GM23248 (cell line): ENCODE measurements around the gene GAS7. TPM values are rescaled to one million over a fixed set of nuclear protein-coding genes. Genes with fewer than 3 reads are reported as not detected.

ENCODE experiments used
- DNase-seq: peaks from one replicate; pipeline ENCODE4 v3.0.0-alpha.2; 2015
- H2AFZ ChIP-seq: fragments of 200-600 bp; sonication (generic); 2 replicates; pipeline ENCODE4 v1.6.1; 2016; ENCODE audit warnings: antibody characterized with exemption
- H3F3A ChIP-seq: fragments of 200-600 bp; sonication (generic); 2 replicates; pipeline ENCODE4 v1.6.1; 2016; ENCODE audit warnings: mild to moderate bottlenecking, antibody characterized with exemption, mixed run types; ENCODE audit not compliant: insufficient read depth
- H3K27ac ChIP-seq: fragments of 200-600 bp; sonication (generic); 2 replicates; pipeline ENCODE4 v1.5.1; 2016; ENCODE audit warnings: mild to moderate bottlenecking
- H3K27me3 ChIP-seq: fragments of 200-600 bp; sonication (generic); replicated peaks from 2 replicates; pipeline ENCODE4 v1.6.1; 2016; ENCODE audit warnings: mild to moderate bottlenecking; ENCODE audit not compliant: insufficient read depth
- H3K36me3 ChIP-seq: fragments of 200-600 bp; sonication (generic); 2 replicates; pipeline ENCODE4 v1.6.1; 2016; ENCODE audit warnings: low read depth, mild to moderate bottlenecking
- H3K4me1 ChIP-seq: fragments of 200-600 bp; sonication (generic); 2 replicates; pipeline ENCODE4 v1.6.1; 2016; ENCODE audit warnings: mild to moderate bottlenecking; ENCODE audit not compliant: insufficient read depth
- H3K4me2 ChIP-seq: fragments of 200-600 bp; sonication (generic); one replicate; pipeline ENCODE4 v1.6.1; 2016; ENCODE audit warnings: mild to moderate bottlenecking; ENCODE audit not compliant: unreplicated experiment
- H3K4me3 ChIP-seq: fragments of 200-600 bp; sonication (generic); 2 replicates; pipeline ENCODE4 v1.5.1; 2016; ENCODE audit warnings: mild to moderate bottlenecking
- H3K79me2 ChIP-seq: fragments of 200-600 bp; sonication (generic); 2 replicates; pipeline ENCODE4 v1.6.1; 2016; ENCODE audit warnings: mild to moderate bottlenecking; ENCODE audit not compliant: insufficient read depth
- H3K9ac ChIP-seq: fragments of 200-600 bp; sonication (generic); 2 replicates; pipeline ENCODE4 v1.6.1; 2016; ENCODE audit warnings: mild to moderate bottlenecking
- H3K9me2 ChIP-seq: fragments of 200-600 bp; sonication (generic); 2 replicates; pipeline ENCODE4 v1.6.1; 2016; ENCODE audit warnings: mixed run types, mild to moderate bottlenecking, moderate library complexity; ENCODE audit not compliant: insufficient read depth
- H3K9me3 ChIP-seq: fragments of 200-600 bp; sonication (generic); one replicate; pipeline ENCODE4 v1.6.1; 2017; ENCODE audit warnings: low read depth
- H4K20me1 ChIP-seq: fragments of 200-600 bp; sonication (generic); 2 replicates; pipeline ENCODE4 v1.6.0; 2016; ENCODE audit not compliant: insufficient read depth
- EZH2 ChIP-seq: fragments of 200-600 bp; sonication (generic); IDR thresholded peaks from 2 replicates; pipeline ENCODE4 v1.6.1; 2018; ENCODE audit warnings: antibody characterized with exemption, mild to moderate bottlenecking; ENCODE audit not compliant: insufficient read depth, poor library complexity, severe bottlenecking
- EZH2phosphoT487 ChIP-seq: fragments of 200-600 bp; sonication (generic); IDR thresholded peaks from 2 replicates; pipeline ENCODE4 v1.6.1; 2018; ENCODE audit warnings: antibody characterized with exemption, moderate library complexity, mild to moderate bottlenecking, low read depth; ENCODE audit not compliant: insufficient read depth
- WGBS, 2 experiments: methylation state at CpG; one replicate each; pipeline ENCODE4 v1.1.6; 2015 to 2017; ENCODE audit warnings: low lambda C conversion rate in 2 of 2, low coverage in 1 of 2; ENCODE audit errors: missing lambda C conversion rate in 2 of 2; 5-methylcytosine and 5-hydroxymethylcytosine counted together
- in situ Hi-C: fragments of 300-500 bp; cut with MboI; formaldehyde crosslinking; loops from 2 replicates; pipeline ENCODE4 v1.15.0; 2020
- polyA plus RNA-seq: library from polyadenylated mRNA; unstranded; fragments of >200 nt; fragmentation: Nextera tagmentation; extraction: Ambion mirVana; gene quantifications from 2 replicates; pipeline ENCODE4 v1.2.1, GENCODE V29; 2016
- total RNA-seq: library from RNA; depleted of rRNA; stranded (reverse); fragments of >200 nt; shearing (Covaris generic); gene quantifications from 2 replicates; pipeline ENCODE4 v1.2.3, GENCODE V29; 2014

GAS7 gene
- total and polyA plus RNA-seq, 2 experiments from 2014 or later, result 6.7 to 13.4 TPM

DNA sequence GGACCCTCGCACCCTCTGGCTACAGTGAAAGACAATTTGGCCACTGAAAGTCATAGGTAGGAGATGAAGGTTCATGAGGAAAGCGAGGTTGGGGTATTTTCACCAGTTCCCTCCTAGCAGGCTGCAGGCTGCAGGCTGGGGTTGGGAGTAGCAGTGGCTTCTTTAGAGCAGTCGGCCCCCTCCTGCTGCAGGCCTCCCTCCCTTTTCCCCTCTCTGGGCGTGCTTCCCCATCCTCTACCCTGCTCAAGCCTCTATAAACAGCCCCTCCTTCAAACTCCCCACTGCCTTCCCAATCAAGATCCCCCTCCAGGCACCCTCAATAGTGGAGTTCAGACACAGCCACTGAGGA lies 41.8 kb downstream of the GAS7 start:
- H3K9me3 ChIP-seq, result no peaks in the 10 kb centered on the region
- peaks cover 23% of the 10 kb centered on the region for H3K4me1 ChIP-seq
- TF ChIP-seq EZH2phosphoT487 (no peak), EZH2 (no peak)
- H3K36me3 ChIP-seq, result no peaks in the 10 kb centered on the region
- peak overlapping the region; percentile 54 for H2AFZ ChIP-seq
- whole genome bisulfite sequencing, 2 experiments, result 76 to 78% methylated on average over 4 of the region's 4 CpGs
- no peaks in the 10 kb centered on the region for H3K27me3 ChIP-seq
- peaks cover 9% of the 10 kb centered on the region; the same call in 1 of the 2 replicates for H3F3A ChIP-seq
- H3K27ac ChIP-seq, result 0 out of 2 replicates have a peak overlapping the region, but pooled peaks have one; percentile 2
- H3K4me3 ChIP-seq, result no peak overlapping the region
- H3K9ac ChIP-seq, result 0 out of 2 replicates have a peak overlapping the region, but pooled peaks have one; percentile 3
- DNase-seq, result no peak
- no peaks in the 10 kb centered on the region for H4K20me1 ChIP-seq
- no peaks in the 10 kb centered on the region for H3K9me2 ChIP-seq
- peak overlapping the region; percentile 30 for H3K4me2 ChIP-seq
- in situ Hi-C loops, result no loop called here
- no peaks in the 10 kb centered on the region for H3K79me2 ChIP-seq

DNA sequence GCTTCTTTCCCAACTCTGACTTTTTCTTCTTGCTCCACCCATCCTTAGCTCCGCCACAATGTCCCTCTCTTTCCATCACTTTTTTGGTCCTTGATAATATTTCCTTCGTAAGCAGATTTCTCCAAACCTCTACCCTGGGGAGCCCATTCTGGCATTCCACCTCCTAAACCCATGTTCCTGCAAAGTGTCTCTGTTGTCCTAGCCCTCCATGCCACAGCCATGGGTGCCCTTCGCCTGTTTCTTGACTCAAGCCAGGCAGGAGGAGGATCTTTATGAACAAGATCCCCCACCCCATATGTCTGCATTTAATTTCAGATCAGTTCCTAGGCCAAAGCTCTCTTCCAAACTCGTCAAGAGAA lies 42.4 kb downstream of the GAS7 start:
- 87 to 90% methylated on average over 4 of the region's 4 CpGs for WGBS, 2 experiments
- no peak overlapping the region for H3K27ac ChIP-seq
- no peak overlapping the region for H2AFZ ChIP-seq
- H3K9me2 ChIP-seq, result no peaks in the 10 kb centered on the region
- H3K27me3 ChIP-seq, result no peaks in the 10 kb centered on the region
- no peaks in the 10 kb centered on the region for H3K36me3 ChIP-seq
- in situ Hi-C loops, result no loop called here
- TF ChIP-seq EZH2 (no peak), EZH2phosphoT487 (no peak)
- H3K4me2 ChIP-seq, result no peak overlapping the region
- H3K4me3 ChIP-seq, result no peak overlapping the region
- no peak overlapping the region for H3K9ac ChIP-seq
- no peaks in the 10 kb centered on the region for H3K9me3 ChIP-seq
- H3K79me2 ChIP-seq, result no peaks in the 10 kb centered on the region
- no peaks in the 10 kb centered on the region for H4K20me1 ChIP-seq
- H3F3A ChIP-seq, result peaks cover 10% of the 10 kb centered on the region; the same call in 1 of the 2 replicates
- peaks cover 23% of the 10 kb centered on the region for H3K4me1 ChIP-seq
- DNase-seq, result no peak

DNA sequence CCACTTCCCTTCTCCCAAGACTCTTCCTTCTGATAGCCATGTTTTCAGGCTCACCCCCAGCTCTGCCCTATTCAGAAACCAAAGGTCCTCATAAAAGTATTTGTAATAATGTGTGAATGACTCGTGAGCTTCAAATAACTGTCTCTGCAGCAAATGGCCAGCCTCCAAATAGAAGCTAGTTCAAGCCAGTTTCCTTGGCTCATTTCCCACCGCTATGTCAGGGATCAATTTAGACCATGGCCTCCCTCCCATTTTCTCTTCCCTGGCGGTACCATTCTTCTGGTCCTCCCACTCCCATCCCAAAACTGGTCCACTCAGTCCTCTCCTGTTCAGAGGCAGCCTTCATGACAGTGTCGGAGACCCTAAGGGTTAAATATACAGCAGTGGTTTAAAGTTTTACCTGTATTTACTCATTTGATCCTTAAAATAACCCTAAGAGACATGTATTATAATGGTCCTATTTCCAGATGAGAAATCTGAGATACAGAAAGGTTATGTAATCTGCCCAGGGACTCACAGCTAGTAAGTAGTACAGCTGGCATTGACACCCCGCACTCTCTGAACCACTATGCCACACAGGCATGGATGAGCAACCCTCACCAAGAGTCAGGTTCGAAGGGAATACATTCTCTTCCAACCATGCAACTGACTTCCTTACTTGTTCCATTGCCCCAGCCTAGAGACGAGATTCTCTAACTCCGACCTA lies 42.9 kb downstream of the GAS7 start:
- Histone ChIP-seq H3K27me3 (no peaks in the 10 kb centered on the region), H3K9ac (no peak overlapping the region), H3K9me2 (no peaks in the 10 kb centered on the region), H3K4me2 (no peak overlapping the region), H3K4me3 (no peak overlapping the region), H3K36me3 (no peaks in the 10 kb centered on the region), H3K9me3 (no peaks in the 10 kb centered on the region), H3F3A (peaks cover 14% of the 10 kb centered on the region; the same call in 1 of the 2 replicates), H2AFZ (no peak overlapping the region), H3K79me2 (no peaks in the 10 kb centered on the region), H3K4me1 (peaks cover 23% of the 10 kb centered on the region), H4K20me1 (no peaks in the 10 kb centered on the region), H3K27ac (no peak overlapping the region)
- peak; percentile 62 for DNase-seq
- 62 to 65% methylated on average over 8 of the region's 8 CpGs for WGBS, 2 experiments
- no peak for TF ChIP-seq EZH2
- in situ Hi-C loops, result no loop called here

DNA sequence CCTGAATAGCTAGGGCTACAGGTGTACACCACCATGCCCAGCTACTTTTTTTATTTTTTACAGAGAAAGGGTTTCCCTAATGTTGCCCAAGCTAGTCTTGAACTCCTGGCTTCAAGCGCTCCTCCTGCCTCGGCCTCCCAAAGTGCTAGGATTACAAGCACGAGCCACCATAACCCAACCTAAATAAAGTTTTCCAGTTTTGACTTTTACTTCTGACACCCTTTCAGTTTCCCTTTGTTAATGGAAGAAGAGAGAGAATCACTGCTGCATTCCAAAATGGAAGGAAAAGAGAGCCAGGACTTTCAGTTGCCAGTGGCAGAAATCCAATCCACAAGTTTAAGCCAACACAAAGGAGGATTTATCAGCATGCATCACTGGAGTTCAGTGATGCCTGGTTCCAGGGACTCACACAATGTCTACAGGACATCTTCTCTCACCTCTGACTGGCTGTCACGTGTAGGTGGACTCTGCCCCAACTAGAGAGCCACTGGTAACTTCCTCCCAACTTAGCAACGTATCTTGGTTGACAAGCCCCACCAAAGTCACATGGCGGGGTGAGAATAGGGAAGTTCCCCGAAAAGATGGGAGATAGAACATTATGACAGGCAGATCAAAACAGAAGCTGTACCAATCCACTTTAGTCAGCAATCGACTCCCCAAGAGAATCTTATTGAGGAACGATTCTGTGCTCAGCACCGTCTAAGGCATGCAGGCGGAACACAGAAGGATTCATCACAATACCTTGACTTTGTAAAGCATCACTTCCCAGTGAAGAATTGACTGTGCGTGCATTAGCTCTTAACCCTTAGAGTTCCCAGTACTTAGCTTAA lies 46.5 kb downstream of the GAS7 start:
- Histone ChIP-seq H3K9me2 (no peaks in the 10 kb centered on the region), H3K4me2 (no peak overlapping the region), H3K9me3 (no peaks in the 10 kb centered on the region), H3K27ac (no peak overlapping the region), H3K27me3 (no peaks in the 10 kb centered on the region), H4K20me1 (no peaks in the 10 kb centered on the region), H3K4me3 (no peak overlapping the region), H3K36me3 (no peaks in the 10 kb centered on the region), H3K9ac (no peak overlapping the region), H3K79me2 (no peaks in the 10 kb centered on the region), H3F3A (peaks cover 18% of the 10 kb centered on the region), H2AFZ (no peak overlapping the region), H3K4me1 (peaks cover 26% of the 10 kb centered on the region)
- no peak for TF ChIP-seq EZH2phosphoT487
- TF ChIP-seq EZH2, result no peak
- 63 to 65% methylated on average over 12 of the region's 12 CpGs for WGBS, 2 experiments
- DNase-seq, result no peak
- in situ Hi-C loops, result no loop called here
